ENCODE results near the gene CORIN. TPM values are rescaled to one million over a fixed set of nuclear protein-coding genes. Genes with fewer than 3 reads are reported as not detected.

CORIN gene
- polyA plus RNA-seq, 2 of the 4 experiments (the other 2 are of a cell fraction): 0.03 TPM; not detected in 1

GRCh38 chr4:47720787-47721186, 117.1 kb downstream of the CORIN start:
- ChIA-PET CTCF (interaction anchor here (0.8 kb wide), 1 partner anchor 116 kb away, joined by 3 read pairs; no protein-coding TSS in a partner anchor), POLR2A (no interaction called here)
- no peak overlapping the region for H3K4me2 ChIP-seq
- ATAC-seq: no peak
- H3K9me3 ChIP-seq: no peaks in the 10 kb centered on the region
- TF ChIP-seq MAFK (IDR thresholded peaks at IDR 0.05; ENCODE audit: partially characterized antibody): no peak
- no peak for TF ChIP-seq HEYL (CRISPR knock-in tag; IDR thresholded peaks at IDR 0.05)
- TF ChIP-seq NR3C1 (IDR thresholded peaks at IDR 0.05): no peak
- no peak for TF ChIP-seq USF2 (IDR thresholded peaks at IDR 0.05)
- no peak for TF ChIP-seq RNF2 (IDR thresholded peaks at IDR 0.05; ENCODE audit: borderline replicate concordance, low read depth)
- TF ChIP-seq PHF8 (IDR thresholded peaks at IDR 0.05; ENCODE audit: borderline replicate concordance, low read depth): no peak
- TF ChIP-seq ELK1 (IDR thresholded peaks at IDR 0.05; ENCODE audit: low read depth, low read length): no peak
- WGBS (ENCODE audit: missing lambda C conversion rate): 11% methylated on average over 2 of the region's 2 CpGs
- 0 out of 3 replicates have a peak, but pooled peaks cover 3% of the 10 kb centered on the region for H3K4me1 ChIP-seq
- no peak overlapping the region for H3K4me3 ChIP-seq
- H3K27ac ChIP-seq: no peak overlapping the region
- DNase-seq (ENCODE audit: low read depth in 1 of 2, low spot score in 1 of 2): no peak
- no peak for FAIRE-seq

- WGBS (ENCODE audit: missing lambda C conversion rate): 2% methylated on average over 4 of the region's 4 CpGs
Observed at GRCh38 chr4:47719576-47719975, 118.3 kb downstream of the CORIN start.

More at GRCh38 chr4:47719576-47719975, 118.3 kb downstream of the CORIN start:
- no peak for DNase-seq (ENCODE audit: low read depth in 1 of 2, low spot score in 1 of 2)
- Histone ChIP-seq H3K4me3 (no peak overlapping the region), H3K9me3 (no peaks in the 10 kb centered on the region), H3K27ac (no peak overlapping the region), H3K4me2 (no peak overlapping the region), H3K4me1 (0 out of 3 replicates have a peak, but pooled peaks cover 3% of the 10 kb centered on the region)
- POLR2A ChIA-PET: no interaction called here
- ATAC-seq: no peak
- TF ChIP-seq HES2 (IDR thresholded peaks at IDR 0.05): no peak
- no peak for TF ChIP-seq MAFK (IDR thresholded peaks at IDR 0.05; ENCODE audit: partially characterized antibody)
- no peak for TF ChIP-seq HOXB5 (CRISPR knock-in tag; IDR thresholded peaks at IDR 0.05)
- TF ChIP-seq NPAS2 (CRISPR knock-in tag; IDR thresholded peaks at IDR 0.05; ENCODE audit: borderline replicate concordance): no peak
- TF ChIP-seq ZFP36 (IDR thresholded peaks at IDR 0.05; ENCODE audit: borderline replicate concordance, partially characterized antibody): no peak
- no peak for TF ChIP-seq RFX5 (IDR thresholded peaks at IDR 0.05)
- no peak for TF ChIP-seq HMGXB4 (CRISPR knock-in tag; IDR thresholded peaks at IDR 0.05; ENCODE audit: borderline replicate concordance)
- no peak for TF ChIP-seq POLR2A (IDR thresholded peaks at IDR 0.05; ENCODE audit: low read length)
- TF ChIP-seq EHMT2 (IDR thresholded peaks at IDR 0.05; ENCODE audit: low read depth): no peak
- no peak for TF ChIP-seq ZC3H11A (IDR thresholded peaks at IDR 0.05)
- TF ChIP-seq FOSB (CRISPR knock-in tag; IDR thresholded peaks at IDR 0.05): no peak
- no peak for TF ChIP-seq KDM1A (IDR thresholded peaks at IDR 0.05; ENCODE audit: low read depth)
- TF ChIP-seq CTCF (IDR thresholded peaks at IDR 0.05): no peak
- no peak for TF ChIP-seq NR3C1 (IDR thresholded peaks at IDR 0.05)
- TF ChIP-seq MYC (IDR thresholded peaks at IDR 0.05; ENCODE audit: borderline replicate concordance, low read length): no peak
- TF ChIP-seq FOXS1 (CRISPR knock-in tag; IDR thresholded peaks at IDR 0.05): no peak
- TF ChIP-seq ELK1 (IDR thresholded peaks at IDR 0.05; ENCODE audit: low read depth, low read length): no peak
- no peak for TF ChIP-seq HOXB13 (CRISPR knock-in tag; IDR thresholded peaks at IDR 0.05; ENCODE audit: low read depth)
- CTCF ChIA-PET: no interaction called here
- FAIRE-seq: no peak
